Liver (tissue), 9 donors: Measurements from ENCODE around the gene ULK4. TPM values are rescaled to one million over a fixed set of nuclear protein-coding genes. Genes with fewer than 3 reads are reported as not detected.

Experiments used
- DNase-seq: peaks from one replicate; pipeline ENCODE4 v3.0.0-alpha.2; 2017; ENCODE audit warnings: low spot score
- H3K27ac ChIP-seq, 2 donors: one replicate each; pipeline ENCODE4 v1.7.0; 2013; ENCODE audit warnings: inconsistent platforms in 2 of 2, low read length in 2 of 2, control low read depth in 1 of 2, low read depth in 1 of 2, mild to moderate bottlenecking in 1 of 2
- H3K27me3 ChIP-seq, 4 donors: one replicate each; pipeline versions ENCODE4 v1.6.1 to v1.7.0; 2013; ENCODE audit warnings: low read length in 3 of 4, inconsistent platforms in 1 of 4, mild to moderate bottlenecking in 1 of 4, moderate library complexity in 1 of 4; ENCODE audit not compliant: control insufficient read depth in 4 of 4, insufficient read depth in 4 of 4
- H3K36me3 ChIP-seq, 4 donors: one replicate each; pipeline versions ENCODE4 v1.6.1 to v1.7.0; 2013; ENCODE audit warnings: low read length in 3 of 4, mild to moderate bottlenecking in 3 of 4, low read depth in 1 of 4, moderate library complexity in 1 of 4; ENCODE audit not compliant: control insufficient read depth in 4 of 4, insufficient read depth in 3 of 4
- H3K4me1 ChIP-seq, 4 donors: one replicate each; pipeline versions ENCODE4 v1.6.1 to v1.7.0; 2013; ENCODE audit warnings: low read length in 3 of 4, mild to moderate bottlenecking in 3 of 4, moderate library complexity in 1 of 4; ENCODE audit not compliant: control insufficient read depth in 4 of 4, insufficient read depth in 4 of 4
- H3K4me3 ChIP-seq, 3 donors: one replicate each; pipeline versions ENCODE4 v1.6.1 to v1.7.0; 2013; ENCODE audit warnings: low read length in 3 of 3, control low read depth in 1 of 3, low read depth in 1 of 3, mild to moderate bottlenecking in 1 of 3
- H3K9ac ChIP-seq, 2 donors: one replicate each; pipeline ENCODE4 v1.7.0; 2013; ENCODE audit warnings: low read length in 2 of 2, mild to moderate bottlenecking in 2 of 2, moderate library complexity in 2 of 2, control low read depth in 1 of 2, low read depth in 1 of 2
- H3K9me3 ChIP-seq, 4 donors: one replicate each; pipeline versions ENCODE4 v1.6.1 to v1.7.0; 2013; ENCODE audit warnings: low read length in 3 of 4; ENCODE audit not compliant: control insufficient read depth in 4 of 4
- CTCF ChIP-seq: fragments of 150-350 bp; IDR thresholded peaks from 2 replicates; pipeline ENCODE4 v1.5.1; 2017; ENCODE audit warnings: improper control_type of control experiment, low read depth, low read length; ENCODE audit not compliant: missing input control
- EGR1 ChIP-seq, 2 donors: IDR thresholded peaks; 2 replicates each; pipeline ENCODE4 v1.6.1; 2016 to 2018; ENCODE audit warnings: antibody characterized with exemption in 2 of 2, low read depth in 2 of 2
- FOXA1 ChIP-seq: IDR thresholded peaks from 2 replicates; pipeline ENCODE4 v1.6.1; 2016; ENCODE audit warnings: antibody characterized with exemption
- FOXA2 ChIP-seq: IDR thresholded peaks from 2 replicates; pipeline ENCODE4 v1.6.1; 2016; ENCODE audit warnings: antibody characterized with exemption
- GABPA ChIP-seq, 2 donors: IDR thresholded peaks in 1 of 2; conservative IDR thresholded peaks in 1 of 2; 2 replicates each; pipeline ENCODE4 v1.6.1; 2016; ENCODE audit warnings: antibody characterized with exemption in 2 of 2, mild to moderate bottlenecking in 1 of 2, moderate library complexity in 1 of 2
- HNF4A ChIP-seq, 2 donors: conservative IDR thresholded peaks; 2 replicates each; pipeline ENCODE4 v1.6.1; 2016; ENCODE audit warnings: antibody characterized with exemption in 2 of 2, mild to moderate bottlenecking in 2 of 2
- HNF4G ChIP-seq: IDR thresholded peaks from 2 replicates; pipeline ENCODE4 v1.6.1; 2016; ENCODE audit warnings: antibody characterized with exemption
- JUND ChIP-seq, 2 donors: IDR thresholded peaks; 2 replicates each; pipeline ENCODE4 v1.6.1; 2016; ENCODE audit warnings: antibody characterized with exemption in 2 of 2
- MAX ChIP-seq: IDR thresholded peaks from 2 replicates; pipeline ENCODE4 v1.6.1; 2016; ENCODE audit warnings: antibody characterized with exemption
- NR2F2 ChIP-seq: IDR thresholded peaks from 2 replicates; pipeline ENCODE4 v1.6.1; 2016; ENCODE audit warnings: antibody characterized with exemption
- RAD21 ChIP-seq, 2 donors: IDR thresholded peaks; 2 replicates each; pipeline ENCODE4 v1.6.1; 2016; ENCODE audit warnings: antibody characterized with exemption in 2 of 2, mild to moderate bottlenecking in 2 of 2
- RXRA ChIP-seq, 2 donors: IDR thresholded peaks; 2 replicates each; pipeline ENCODE4 v1.6.1; 2017 to 2018; ENCODE audit warnings: antibody characterized with exemption in 2 of 2, mild to moderate bottlenecking in 1 of 2
- SP1 ChIP-seq: IDR thresholded peaks from 2 replicates; pipeline ENCODE4 v1.6.1; 2018; ENCODE audit warnings: antibody characterized with exemption, mild to moderate bottlenecking
- TAF1 ChIP-seq: conservative IDR thresholded peaks from 2 replicates; pipeline ENCODE4 v1.6.1; 2016; ENCODE audit warnings: antibody characterized with exemption, mild to moderate bottlenecking
- YY1 ChIP-seq: IDR thresholded peaks from 2 replicates; pipeline ENCODE4 v1.6.1; 2016; ENCODE audit warnings: antibody characterized with exemption, mild to moderate bottlenecking
- ZBTB33 ChIP-seq: IDR thresholded peaks from 2 replicates; pipeline ENCODE4 v1.6.1; 2016; ENCODE audit warnings: antibody characterized with exemption
- WGBS: extraction: QIAGEN DNeasy Blood & Tissue Kit; methylation state at CpG from one replicate; pipeline ENCODE4 v1.1.7; 2013; 5-methylcytosine and 5-hydroxymethylcytosine counted together
- polyA plus RNA-seq, 2 donors: library from polyadenylated mRNA; stranded (reverse) in 1 of 2; unstranded in 1 of 2; fragments of 200-250 nt in 1 of 2; fragments of >200 nt in 1 of 2; fragmentation: Nextera tagmentation in 1 of 2; extraction: Ambion mirVana in 1 of 2; gene quantifications; one replicate each; pipeline versions ENCODE4 v1.2.1 to v1.2.3, GENCODE V29; 2013 to 2015
- total RNA-seq, 2 donors: library from RNA; depleted of rRNA; stranded (reverse); fragments of >200 nt; gene quantifications; one replicate each; pipeline ENCODE4 v1.2.3, GENCODE V29; 2014
- TF ChIP-seq, protein P1 (sequence below): IDR thresholded peaks from 2 replicates; pipeline ENCODE4 v1.6.1; 2016; ENCODE audit warnings: antibody characterized with exemption, mild to moderate bottlenecking
- TF ChIP-seq, protein P2 (sequence below): IDR thresholded peaks from 2 replicates; pipeline ENCODE4 v1.6.1; 2016; ENCODE audit warnings: antibody characterized with exemption
- donor health status: healthy.
- donor health status: healthy.
- donor health status: healthy.
- donor health status: healthy.
- donor health status: healthy.

Gene ULK4
- total and polyA plus RNA-seq, 4 donors = 1.1 to 11.5 (median 3.2) TPM

DNA sequence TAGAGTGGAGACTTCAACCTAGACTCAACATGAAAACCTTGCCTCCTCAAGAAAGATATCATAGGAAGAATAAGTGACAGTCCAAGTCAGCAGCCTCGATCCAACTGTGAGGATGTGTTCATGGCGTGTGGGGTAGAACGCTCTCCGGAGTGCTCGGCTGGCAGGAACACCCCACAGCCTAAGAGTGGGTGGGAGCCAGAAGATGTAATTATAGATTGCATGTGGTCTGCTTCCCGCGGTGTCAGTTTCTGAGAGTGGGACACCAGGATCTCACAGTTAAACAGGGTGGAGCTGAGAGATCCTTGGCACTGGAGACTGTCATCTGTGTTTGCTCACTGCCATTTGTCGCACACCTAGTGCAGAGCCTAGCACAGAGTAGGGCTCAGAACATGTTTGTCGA lies 604.6 kb downstream of the ULK4 start (continued):
- TF ChIP-seq CTCF (no peak), FOXA1 (no peak), RAD21 (IDR thresholded peaks at IDR 0.05) (no peak), YY1 (no peak), JUND (IDR thresholded peaks at IDR 0.05) (no peak), RXRA (IDR thresholded peaks at IDR 0.05) (no peak)

GRCh38 chr3:41356775-41357174 lies 605.1 kb downstream of the ULK4 start:
- H3K36me3 ChIP-seq = no peaks in the 10 kb centered on the region
- no peak for TF ChIP-seq ZBTB33
- no peak overlapping the region for H3K9ac ChIP-seq
- no peak overlapping the region for H3K4me3 ChIP-seq
- no peaks in the 10 kb centered on the region for H3K27me3 ChIP-seq
- no peaks in the 10 kb centered on the region for H3K9me3 ChIP-seq
- DNase-seq = no peak
- H3K27ac ChIP-seq = no peak overlapping the region
- no peaks in the 10 kb centered on the region for H3K4me1 ChIP-seq
- WGBS = 78% methylated on average over 2 of the region's 2 CpGs

DNA sequence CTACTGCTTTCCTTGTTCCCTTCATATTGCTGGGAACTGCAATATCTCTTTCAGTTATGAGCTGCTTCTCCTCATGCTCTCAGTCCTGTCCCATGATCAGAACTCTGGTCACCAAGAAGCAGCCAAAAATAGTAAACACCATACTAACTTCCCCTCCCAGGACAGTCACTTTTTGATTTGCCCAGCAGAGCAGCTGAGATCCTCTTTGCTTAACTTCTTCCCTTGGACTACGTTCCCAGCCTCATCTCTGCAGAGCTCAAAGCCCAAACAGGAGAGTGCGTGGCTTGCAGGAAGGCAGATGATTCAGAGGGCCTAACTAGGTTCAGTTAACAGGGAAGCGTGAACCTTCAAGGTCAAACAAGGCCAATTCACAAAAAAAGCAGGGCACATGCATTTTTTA lies 609.4 kb downstream of the ULK4 start:
- Histone ChIP-seq H3K4me1 (no peaks in the 10 kb centered on the region), H3K27me3 (no peaks in the 10 kb centered on the region), H3K9me3 (no peaks in the 10 kb centered on the region), H3K4me3 (no peak overlapping the region), H3K9ac (no peak overlapping the region), H3K36me3 (no peaks in the 10 kb centered on the region), H3K27ac (no peak overlapping the region)
- no peak for DNase-seq
- WGBS = 86% methylated on average over 3 of the region's 3 CpGs
- TF ChIP-seq MAX (no peak), TAF1 (no peak), FOXA2 (no peak), NR2F2 (no peak), YY1 (no peak), HNF4G (no peak), ZBTB33 (no peak), EGR1 (IDR thresholded peaks at IDR 0.05; ENCODE audit: low read depth in 2 of 2) (no peak), JUND (IDR thresholded peaks at IDR 0.05) (no peak), GABPA (IDR thresholded peaks at IDR 0.05 in 1 of 2, conservative IDR thresholded peaks at IDR 0.05 in 1 of 2) (no peak), FOXA1 (no peak), SP1 (no peak), RAD21 (IDR thresholded peaks at IDR 0.05) (no peak), CTCF (no peak), HNF4A (conservative IDR thresholded peaks at IDR 0.05) (no peak)
- TF ChIP-seq, protein P1, sequence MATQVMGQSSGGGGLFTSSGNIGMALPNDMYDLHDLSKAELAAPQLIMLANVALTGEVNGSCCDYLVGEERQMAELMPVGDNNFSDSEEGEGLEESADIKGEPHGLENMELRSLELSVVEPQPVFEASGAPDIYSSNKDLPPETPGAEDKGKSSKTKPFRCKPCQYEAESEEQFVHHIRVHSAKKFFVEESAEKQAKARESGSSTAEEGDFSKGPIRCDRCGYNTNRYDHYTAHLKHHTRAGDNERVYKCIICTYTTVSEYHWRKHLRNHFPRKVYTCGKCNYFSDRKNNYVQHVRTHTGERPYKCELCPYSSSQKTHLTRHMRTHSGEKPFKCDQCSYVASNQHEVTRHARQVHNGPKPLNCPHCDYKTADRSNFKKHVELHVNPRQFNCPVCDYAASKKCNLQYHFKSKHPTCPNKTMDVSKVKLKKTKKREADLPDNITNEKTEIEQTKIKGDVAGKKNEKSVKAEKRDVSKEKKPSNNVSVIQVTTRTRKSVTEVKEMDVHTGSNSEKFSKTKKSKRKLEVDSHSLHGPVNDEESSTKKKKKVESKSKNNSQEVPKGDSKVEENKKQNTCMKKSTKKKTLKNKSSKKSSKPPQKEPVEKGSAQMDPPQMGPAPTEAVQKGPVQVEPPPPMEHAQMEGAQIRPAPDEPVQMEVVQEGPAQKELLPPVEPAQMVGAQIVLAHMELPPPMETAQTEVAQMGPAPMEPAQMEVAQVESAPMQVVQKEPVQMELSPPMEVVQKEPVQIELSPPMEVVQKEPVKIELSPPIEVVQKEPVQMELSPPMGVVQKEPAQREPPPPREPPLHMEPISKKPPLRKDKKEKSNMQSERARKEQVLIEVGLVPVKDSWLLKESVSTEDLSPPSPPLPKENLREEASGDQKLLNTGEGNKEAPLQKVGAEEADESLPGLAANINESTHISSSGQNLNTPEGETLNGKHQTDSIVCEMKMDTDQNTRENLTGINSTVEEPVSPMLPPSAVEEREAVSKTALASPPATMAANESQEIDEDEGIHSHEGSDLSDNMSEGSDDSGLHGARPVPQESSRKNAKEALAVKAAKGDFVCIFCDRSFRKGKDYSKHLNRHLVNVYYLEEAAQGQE = no peak
- TF ChIP-seq, protein P2, sequence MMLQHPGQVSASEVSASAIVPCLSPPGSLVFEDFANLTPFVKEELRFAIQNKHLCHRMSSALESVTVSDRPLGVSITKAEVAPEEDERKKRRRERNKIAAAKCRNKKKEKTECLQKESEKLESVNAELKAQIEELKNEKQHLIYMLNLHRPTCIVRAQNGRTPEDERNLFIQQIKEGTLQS = no peak
